NB4 (cell line): ENCODE results near the gene EAF1.

Experiments used
- CTCF ChIP-seq: IDR thresholded peaks from one replicate; pipeline ENCODE4 v1.5.1; 2012; ENCODE audit warnings: low read depth, low read length
- MAX ChIP-seq: IDR thresholded peaks from 2 replicates; pipeline ENCODE4 v1.6.1; 2011; ENCODE audit warnings: low read depth, low read length
- POLR2A ChIP-seq: IDR thresholded peaks from 2 replicates; pipeline ENCODE4 v1.6.1; 2011; ENCODE audit warnings: mild to moderate bottlenecking; ENCODE audit not compliant: insufficient read length; ENCODE audit errors: extremely low read depth

GRCh38 chr3:15387735-15388134 lies 39.7 kb upstream of the EAF1 start:
- TF ChIP-seq POLR2A (no peak), CTCF (no peak), MAX (no peak)
